GM12878 (cell line): ENCODE data around the gene CD82. TPM values are rescaled to one million over a fixed set of nuclear protein-coding genes. Genes with fewer than 3 reads are reported as not detected.

ENCODE experiments used
- ATF2 ChIP-seq: IDR thresholded peaks from 2 replicates; pipeline ENCODE4 v1.6.1; 2012; ENCODE audit warnings: low read length, inconsistent platforms
- BACH1 ChIP-seq: fragments of 450-650 bp; IDR thresholded peaks from 2 replicates; pipeline ENCODE4 v1.6.1; 2017; ENCODE audit warnings: mild to moderate bottlenecking, borderline replicate concordance
- BCL11A ChIP-seq: IDR thresholded peaks from 2 replicates; pipeline ENCODE4 v1.6.1; 2011; ENCODE audit warnings: low read depth, low read length
- BCLAF1 ChIP-seq: fragments of 450-650 bp; IDR thresholded peaks from 2 replicates; pipeline ENCODE4 v1.6.1; 2017; ENCODE audit warnings: antibody characterized with exemption, mild to moderate bottlenecking, moderate library complexity
- CBX5 ChIP-seq: sonication (generic); IDR thresholded peaks from 2 replicates; pipeline ENCODE4 v1.6.1; 2016; ENCODE audit warnings: low read depth, moderate library complexity, mild to moderate bottlenecking, inconsistent platforms
- CHD1 ChIP-seq: IDR thresholded peaks from 2 replicates; pipeline ENCODE4 v1.6.1; 2012; ENCODE audit warnings: low read depth, low read length, improper control_type of control experiment
- E2F4 ChIP-seq: IDR thresholded peaks from 2 replicates; pipeline ENCODE4 v1.6.1; 2012; ENCODE audit warnings: low read depth, low read length, improper control_type of control experiment
- ETV6 ChIP-seq, 2 experiments: fragments of 450-650 bp in 1 of 2; IDR thresholded peaks in 1 of 2; conservative IDR thresholded peaks in 1 of 2; 2 replicates each; pipeline ENCODE4 v1.6.1; 2014; ENCODE audit warnings: antibody characterized with exemption in 1 of 2, borderline replicate concordance in 1 of 2, low read depth in 1 of 2, mild to moderate bottlenecking in 1 of 2, moderate library complexity in 1 of 2
- GATAD2B ChIP-seq: fragments of 450-650 bp; conservative IDR thresholded peaks from 2 replicates; pipeline ENCODE4 v1.6.1; 2017; ENCODE audit warnings: low read depth, mild to moderate bottlenecking, moderate library complexity
- HDGF ChIP-seq: fragments of 450-650 bp; IDR thresholded peaks from 2 replicates; pipeline ENCODE4 v1.6.1; 2016; ENCODE audit warnings: antibody characterized with exemption
- MAX ChIP-seq: IDR thresholded peaks from 2 replicates; pipeline ENCODE4 v1.6.1; 2012; ENCODE audit warnings: low read depth, low read length, improper control_type of control experiment
- NBN ChIP-seq: fragments of 450-650 bp; IDR thresholded peaks from 2 replicates; pipeline ENCODE4 v1.6.1; 2016
- NR2C1 ChIP-seq: fragments of 450-650 bp; IDR thresholded peaks from 2 replicates; pipeline ENCODE4 v1.6.1; 2017; ENCODE audit warnings: antibody characterized with exemption, mild to moderate bottlenecking, moderate library complexity
- POLR2AphosphoS5 ChIP-seq: IDR thresholded peaks from 2 replicates; pipeline ENCODE4 v1.6.1; 2011; ENCODE audit warnings: mild to moderate bottlenecking, low read length, inconsistent platforms
- RAD51 ChIP-seq: fragments of 450-650 bp; IDR thresholded peaks from 2 replicates; pipeline ENCODE4 v1.6.1; 2016; ENCODE audit warnings: moderate library complexity, mild to moderate bottlenecking, inconsistent platforms
- RB1 ChIP-seq: fragments of 450-650 bp; formaldehyde crosslinking; IDR thresholded peaks from 2 replicates; pipeline ENCODE4 v1.6.1; 2017; ENCODE audit warnings: mild to moderate bottlenecking, borderline replicate concordance
- RCOR1 ChIP-seq: conservative IDR thresholded peaks from 2 replicates; pipeline ENCODE4 v1.6.1; 2012; ENCODE audit warnings: low read depth, low read length, improper control_type of control experiment
- REST ChIP-seq: IDR thresholded peaks from 2 replicates; pipeline ENCODE4 v1.6.1; 2012; ENCODE audit warnings: mild to moderate bottlenecking, low read depth, low read length
- SMAD1 ChIP-seq: fragments of 450-650 bp; IDR thresholded peaks from 2 replicates; pipeline ENCODE4 v1.6.1; 2018; ENCODE audit warnings: mild to moderate bottlenecking, low read depth; ENCODE audit not compliant: partially characterized antibody
- SPI1 ChIP-seq: IDR thresholded peaks from 2 replicates; pipeline ENCODE4 v1.6.1; 2011; ENCODE audit warnings: low read depth, mild to moderate bottlenecking, low read length, moderate library complexity, borderline replicate concordance; ENCODE audit not compliant: insufficient read depth
- TCF7 ChIP-seq: IDR thresholded peaks from 2 replicates; pipeline ENCODE4 v1.6.1; 2014; ENCODE audit warnings: antibody characterized with exemption, borderline replicate concordance
- ZNF24 ChIP-seq: fragments of 450-650 bp; IDR thresholded peaks from 2 replicates; pipeline ENCODE4 v1.6.1; 2017; ENCODE audit warnings: antibody characterized with exemption, mild to moderate bottlenecking
- ZSCAN29 ChIP-seq: fragments of 450-650 bp; IDR thresholded peaks from 2 replicates; pipeline ENCODE4 v1.6.1; 2017; ENCODE audit warnings: mild to moderate bottlenecking, moderate library complexity
- polyA plus RNA-seq, 11 experiments: library from polyadenylated mRNA; depleted of rRNA in 4 of 11; unstranded in 6 of 11; stranded (reverse) in 5 of 11; fragments of >200 nt; fragmentation: Nextera tagmentation in 4 of 11; fragmentation: Illumina TruSeq in 1 of 11; extraction: Ambion mirVana in 4 of 11; extraction: Trizol in 1 of 11; gene quantifications; 1 replicate in 1 of 11; 2 replicates in 10 of 11; pipeline versions ENCODE4 v1.2.1 to v1.2.3, GENCODE V29; 2011 to 2016; ENCODE audit warnings: inconsistent platforms in 2 of 11, missing spikeins in 2 of 11, low read depth in 1 of 11
- total RNA-seq, 4 experiments: library from RNA; depleted of rRNA in 3 of 4; stranded (reverse); fragments of >200 nt in 3 of 4; fragmentation: Illumina TruSeq in 1 of 4; extraction: Trizol in 1 of 4; gene quantifications; 2 replicates each; pipeline versions ENCODE4 v1.2.1 to v1.2.3, GENCODE V29; 2013 to 2021

Gene CD82
- total and polyA plus RNA-seq, 10 of the 15 experiments (the other 5 are each of a cell fraction or from before 2014, with no cell fraction given), result 5.2 to 180 (median 84.7) TPM

- TF ChIP-seq BCL11A, result 0 out of 2 replicates have a peak, but pooled peaks have one; percentile 38
- TF ChIP-seq SPI1, result peak; percentile 89
- no peak for TF ChIP-seq CHD1
- TF ChIP-seq ETV6 (conservative IDR thresholded peaks at IDR 0.05 in 1 of 2, IDR thresholded peaks at IDR 0.05 in 1 of 2; ENCODE audit: borderline replicate concordance in 1 of 2, low read depth in 1 of 2), result no peak; a peak in 1 of 4 replicates
- TF ChIP-seq SMAD1, result no peak
- no peak for TF ChIP-seq BACH1
- no peak for TF ChIP-seq BCLAF1
- TF ChIP-seq GATAD2B, result peak; percentile 63
- no peak for TF ChIP-seq TCF7
- TF ChIP-seq ZNF24, result peak; percentile 92
- no peak for TF ChIP-seq ZSCAN29
- peak; percentile 67; the same call in 1 of the 2 replicates for TF ChIP-seq MAX
- TF ChIP-seq RAD51, result 0 out of 2 replicates have a peak, but pooled peaks have one; percentile 12
- TF ChIP-seq POLR2AphosphoS5, result 0 out of 2 replicates have a peak, but pooled peaks have one; percentile 24
- peak; percentile 52; the same call in 1 of the 2 replicates for TF ChIP-seq NBN
- no peak for TF ChIP-seq REST
- no peak for TF ChIP-seq E2F4
- TF ChIP-seq CBX5, result no peak
- no peak; the same call in 1 of the 2 replicates for TF ChIP-seq ATF2
- TF ChIP-seq RB1, result no peak
- peak; percentile 87 for TF ChIP-seq HDGF
- no peak for TF ChIP-seq NR2C1
- 0 out of 2 replicates have a peak, but pooled peaks have one; percentile 32 for TF ChIP-seq RCOR1
Measured at GRCh38 chr11:44578279-44578678, 12.8 kb downstream of the CD82 start (continued).
